ENCODE data around the gene MYOF. TPM values are rescaled to one million over a fixed set of nuclear protein-coding genes. Genes with fewer than 3 reads are reported as not detected.

Gene MYOF
- total RNA-seq, 4 donors from 2014 or later, result 61.1 to 123 (median 99.6) TPM

DNA sequence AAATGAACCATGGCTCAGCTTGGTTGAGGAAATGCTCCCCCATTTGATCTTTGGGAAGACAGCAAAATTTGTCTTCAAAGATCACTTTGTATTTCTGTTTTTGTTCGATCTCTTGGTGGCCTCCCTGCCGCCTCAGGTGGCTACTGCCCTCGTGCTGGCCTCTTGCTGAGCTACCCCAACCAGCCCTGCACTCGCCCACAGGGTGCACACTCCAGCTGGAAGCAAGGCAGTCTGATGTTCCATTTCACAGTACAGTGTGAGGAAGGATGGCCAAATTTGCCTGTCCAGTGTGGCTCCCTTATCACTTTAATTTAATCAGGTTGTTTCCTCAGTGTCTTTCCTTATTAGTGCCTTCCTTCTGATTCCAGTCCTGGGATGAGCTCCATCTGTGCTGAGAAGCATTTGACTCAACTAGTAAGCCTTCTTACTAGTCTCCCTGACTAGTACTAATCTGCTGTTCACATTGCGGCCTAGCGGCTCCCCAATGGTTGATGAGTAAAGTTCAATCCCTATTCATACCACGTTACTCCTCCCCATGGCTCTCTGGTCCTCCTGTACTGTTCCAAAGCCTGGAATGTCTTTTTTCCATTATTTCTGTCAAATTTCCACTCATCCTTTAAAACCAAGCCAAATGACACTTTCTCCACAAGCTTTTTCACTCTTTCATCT lies 8.2 kb downstream of the MYOF start:
- Histone ChIP-seq H3K27ac (peak overlapping the region; percentile 1 to 94 (median 79)), H3K4me1 (peaks cover 25 to 99% (median 77%) of the 10 kb centered on the region in 3 donors), H3K36me3 (peaks cover 0 to 29% (median 0%) of the 10 kb centered on the region in 3 donors), H3K27me3 (no peaks in the 10 kb centered on the region), H3K4me3 (no peak overlapping the region), H3K9me3 (no peaks in the 10 kb centered on the region)
- WGBS, 2 donors, result 79 to 80% methylated on average over 7 of the region's 7 CpGs
- no peak for TF ChIP-seq POLR2A (IDR thresholded peaks at IDR 0.05)
- TF ChIP-seq, protein P1, sequence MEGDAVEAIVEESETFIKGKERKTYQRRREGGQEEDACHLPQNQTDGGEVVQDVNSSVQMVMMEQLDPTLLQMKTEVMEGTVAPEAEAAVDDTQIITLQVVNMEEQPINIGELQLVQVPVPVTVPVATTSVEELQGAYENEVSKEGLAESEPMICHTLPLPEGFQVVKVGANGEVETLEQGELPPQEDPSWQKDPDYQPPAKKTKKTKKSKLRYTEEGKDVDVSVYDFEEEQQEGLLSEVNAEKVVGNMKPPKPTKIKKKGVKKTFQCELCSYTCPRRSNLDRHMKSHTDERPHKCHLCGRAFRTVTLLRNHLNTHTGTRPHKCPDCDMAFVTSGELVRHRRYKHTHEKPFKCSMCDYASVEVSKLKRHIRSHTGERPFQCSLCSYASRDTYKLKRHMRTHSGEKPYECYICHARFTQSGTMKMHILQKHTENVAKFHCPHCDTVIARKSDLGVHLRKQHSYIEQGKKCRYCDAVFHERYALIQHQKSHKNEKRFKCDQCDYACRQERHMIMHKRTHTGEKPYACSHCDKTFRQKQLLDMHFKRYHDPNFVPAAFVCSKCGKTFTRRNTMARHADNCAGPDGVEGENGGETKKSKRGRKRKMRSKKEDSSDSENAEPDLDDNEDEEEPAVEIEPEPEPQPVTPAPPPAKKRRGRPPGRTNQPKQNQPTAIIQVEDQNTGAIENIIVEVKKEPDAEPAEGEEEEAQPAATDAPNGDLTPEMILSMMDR (IDR thresholded peaks at IDR 0.05), result no peak
- no peak for DNase-seq
- intact Hi-C loops (cut with DNase I), result no loop called here

DNA sequence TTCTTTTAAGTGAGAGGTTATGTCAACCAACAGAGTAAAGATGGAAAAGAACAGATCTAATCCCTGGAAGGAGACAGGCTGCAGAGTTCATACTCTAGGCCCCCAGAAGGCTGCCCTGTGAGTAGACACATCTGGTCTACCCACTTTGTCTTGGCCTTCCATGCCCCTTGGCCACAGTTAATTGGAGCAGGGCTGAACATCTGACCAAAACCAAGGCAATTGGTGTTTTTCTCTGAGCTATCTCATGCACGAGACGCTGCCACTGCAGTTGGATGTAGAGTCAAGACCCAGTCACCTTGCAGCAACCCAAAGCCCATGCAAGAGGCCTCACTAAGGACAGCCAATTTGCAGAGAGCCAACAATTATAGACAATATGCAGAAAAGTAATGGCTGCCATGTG lies 9.0 kb downstream of the MYOF start:
- H3K36me3 ChIP-seq, result peaks cover 0 to 29% (median 0%) of the 10 kb centered on the region in 3 donors
- no peaks in the 10 kb centered on the region for H3K9me3 ChIP-seq
- peak overlapping the region in 3 of 4 donors; percentile 65 to 94 (median 93) for H3K27ac ChIP-seq
- TF ChIP-seq, protein P1 (IDR thresholded peaks at IDR 0.05), result no peak
- TF ChIP-seq POLR2A (IDR thresholded peaks at IDR 0.05), result no peak
- 93% methylated on average over 2 of the region's 2 CpGs; no CpG with 5 or more reads in 1 of the 2 donors for WGBS, 2 donors
- intact Hi-C loops (cut with DNase I), result no loop called here
- peaks cover 32 to 99% (median 82%) of the 10 kb centered on the region in 3 donors for H3K4me1 ChIP-seq
- no peak for DNase-seq
- H3K27me3 ChIP-seq, result no peaks in the 10 kb centered on the region
- H3K4me3 ChIP-seq, result no peak overlapping the region

DNA sequence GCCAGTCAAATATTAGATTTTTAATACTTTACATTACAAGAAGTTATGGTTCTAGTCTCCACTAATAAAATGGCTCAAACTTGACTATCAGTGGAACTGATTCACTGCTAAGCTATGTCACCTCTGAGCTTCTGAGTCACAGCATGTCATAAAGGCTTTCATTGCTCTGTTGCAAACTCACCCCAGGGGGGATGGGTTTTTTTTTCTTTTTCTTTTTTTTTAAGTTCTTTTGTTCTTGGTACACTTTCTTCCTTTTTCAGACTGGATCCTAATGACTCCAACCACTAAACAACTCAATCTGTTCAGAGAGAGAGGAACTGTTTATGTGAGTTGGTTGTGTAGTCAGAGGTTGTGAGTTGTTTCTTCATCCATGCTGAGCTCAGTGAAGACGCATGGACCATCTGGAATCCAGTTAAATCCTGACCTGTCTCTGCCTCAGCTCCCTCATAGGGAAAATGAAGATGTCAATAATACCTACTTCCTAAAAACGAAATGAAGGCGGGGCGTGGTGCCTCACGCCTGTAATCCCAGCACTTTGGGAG lies 11.0 kb downstream of the MYOF start:
- H3K27me3 ChIP-seq, result no peaks in the 10 kb centered on the region
- DNase-seq, result no peak

DNA sequence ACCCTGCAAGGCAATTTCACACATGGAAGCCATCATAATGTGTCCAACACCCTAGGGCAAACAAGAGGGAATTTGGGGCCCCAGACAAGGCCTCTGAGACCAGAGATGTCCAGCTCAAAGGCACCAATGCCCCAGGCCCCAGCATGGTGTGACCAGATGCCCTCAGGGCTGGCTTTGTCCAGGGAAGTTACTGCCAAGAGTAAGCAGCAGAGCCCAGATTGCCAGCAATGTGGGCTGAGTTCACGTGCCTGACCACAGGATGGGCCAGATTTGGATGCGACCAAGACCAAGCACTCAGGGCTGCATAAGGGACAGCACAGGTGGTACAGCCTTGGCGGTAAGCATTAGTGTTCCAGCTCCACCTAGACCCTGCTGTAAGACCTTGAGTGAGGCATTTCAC lies 12.7 kb downstream of the MYOF start:
- Histone ChIP-seq H3K4me1 (peaks cover 54 to 96% (median 91%) of the 10 kb centered on the region in 3 donors), H3K27ac (peak overlapping the region; percentile 83 to 94 (median 93)), H3K9me3 (no peaks in the 10 kb centered on the region), H3K4me3 (no peak overlapping the region), H3K27me3 (no peaks in the 10 kb centered on the region), H3K36me3 (peaks cover 0 to 16% (median 0%) of the 10 kb centered on the region in 3 donors)
- intact Hi-C loops (cut with DNase I), result no loop called here
- 84 to 100% methylated on average over 2 of the region's 3 CpGs for WGBS, 2 donors
- no peak for DNase-seq
- TF ChIP-seq POLR2A (IDR thresholded peaks at IDR 0.05), result no peak
- TF ChIP-seq, protein P1 (IDR thresholded peaks at IDR 0.05), result no peak

More for the DNA sequence above, 11.0 kb downstream of the MYOF start:
- Histone ChIP-seq H3K4me3 (no peak overlapping the region), H3K27ac (peak overlapping the region; percentile 83 to 94 (median 94)), H3K4me1 (peaks cover 42 to 96% (median 91%) of the 10 kb centered on the region in 3 donors), H3K9me3 (no peaks in the 10 kb centered on the region), H3K36me3 (peaks cover 0 to 16% (median 0%) of the 10 kb centered on the region in 3 donors)
- TF ChIP-seq, protein P1 (IDR thresholded peaks at IDR 0.05), result no peak
- no peak for TF ChIP-seq POLR2A (IDR thresholded peaks at IDR 0.05)
- WGBS, 2 donors, result 28 to 54% methylated on average over 4 to 5 of the region's 5 CpGs
- intact Hi-C loops (cut with DNase I), result no loop called here
